Breast epithelium (tissue), 3 donors: ENCODE results near the gene CDKN1A.

Source experiments
- CTCF ChIP-seq, 3 donors: fragments of 450-650 bp; IDR thresholded peaks; one replicate each; pipeline ENCODE4 v1.5.1; 2016 to 2017; ENCODE audit warnings: antibody characterized with exemption in 3 of 3, mild to moderate bottlenecking in 3 of 3, moderate library complexity in 3 of 3
- POLR2A ChIP-seq: fragments of 450-650 bp; IDR thresholded peaks from one replicate; pipeline ENCODE4 v1.6.1; 2016; ENCODE audit warnings: antibody characterized with exemption, mild to moderate bottlenecking, moderate library complexity
- POLR2AphosphoS5 ChIP-seq, 3 donors: sonication (generic); formaldehyde crosslinking; IDR thresholded peaks; one replicate each; pipeline ENCODE4 v1.6.1; 2017; ENCODE audit warnings: antibody characterized with exemption in 3 of 3

- TF ChIP-seq CTCF (IDR thresholded peaks at IDR 0.05) (no peak), POLR2A (no peak), POLR2AphosphoS5 (IDR thresholded peaks at IDR 0.05) (no peak)
These were observed 40.6 kb downstream of the CDKN1A start for GRCh38 chr6:36719126-36719525.
